CD4-positive, alpha-beta T cell treated with Interleukin-12 subunit alpha and Interleukin-12 subunit beta, for 1 hour (primary cell): ENCODE data around the gene CXorf58.
"Not testable (repeated sequence)": the region's sequence is repeated elsewhere in the genome, so short reads cannot be mapped to it uniquely, and the experiment has no call there.

ENCODE experiments used
- DNase-seq: peaks from one replicate; pipeline ENCODE4 v3.0.0-alpha.2; 2020

Gene CXorf58, protein sequence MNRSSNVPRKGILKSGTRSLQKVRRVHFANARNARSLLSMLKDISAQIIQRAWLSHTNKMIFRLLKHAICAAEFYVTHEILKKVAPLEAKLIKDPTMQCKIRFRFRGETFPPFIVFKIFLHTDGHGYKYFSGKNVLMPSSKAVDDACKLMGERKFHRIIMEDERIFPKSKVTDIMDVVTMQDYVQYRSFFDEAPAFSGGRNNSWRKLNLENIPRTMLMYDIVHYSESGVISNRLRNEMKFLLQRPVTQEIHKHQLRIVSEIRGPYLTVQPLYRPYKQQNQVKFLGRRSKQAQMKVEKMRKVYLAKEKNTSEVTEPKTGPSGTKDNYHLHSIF

DNA sequence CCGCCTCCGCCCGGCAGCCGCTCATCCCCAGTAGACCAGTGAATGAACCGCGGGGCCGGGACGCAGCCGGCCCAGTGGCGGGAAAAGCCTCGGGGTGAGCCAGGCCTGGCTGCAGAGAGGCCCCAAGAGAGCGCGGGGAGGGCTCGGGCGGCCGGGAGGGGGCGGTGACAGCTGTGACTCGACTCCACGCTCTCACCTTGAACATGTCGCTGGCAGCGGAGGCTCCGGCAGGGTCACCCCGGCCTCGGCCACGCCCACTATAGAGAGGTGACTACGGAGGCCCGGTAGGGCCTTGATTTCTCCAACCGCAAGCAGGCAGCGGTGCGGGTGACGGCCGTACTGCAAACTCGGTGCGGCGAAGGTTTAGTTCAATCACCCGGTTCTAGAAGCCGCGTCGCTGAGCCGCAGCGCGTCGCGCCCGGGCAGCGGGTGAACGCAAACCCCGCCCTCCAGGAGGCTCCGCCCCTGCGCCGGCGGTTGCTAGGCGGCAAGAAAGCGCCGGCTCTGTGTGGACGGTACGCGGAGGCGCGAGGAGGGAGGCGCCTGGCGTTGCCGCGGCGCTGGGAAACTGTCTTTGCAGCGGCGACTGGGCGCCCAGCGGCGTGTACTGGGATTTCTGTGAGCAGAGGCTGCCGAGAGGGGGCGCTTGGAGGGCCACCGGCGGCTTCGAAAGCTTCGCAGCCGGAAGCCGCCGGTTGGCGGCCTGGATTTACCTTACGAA, at the start of gene CXorf58, which contains the start of gene APOO:
Gene CXorf58 (plus strand): TSS at position 509 of the 721 bp plus-strand sequence. CDS start 2,297 bp downstream, outside the sequence.
Gene APOO (minus strand): TSS at position 441 of the 721 bp plus-strand sequence. CDS start 236 bp downstream, at position 205.
- DNase-seq = peak; percentile 93

DNA sequence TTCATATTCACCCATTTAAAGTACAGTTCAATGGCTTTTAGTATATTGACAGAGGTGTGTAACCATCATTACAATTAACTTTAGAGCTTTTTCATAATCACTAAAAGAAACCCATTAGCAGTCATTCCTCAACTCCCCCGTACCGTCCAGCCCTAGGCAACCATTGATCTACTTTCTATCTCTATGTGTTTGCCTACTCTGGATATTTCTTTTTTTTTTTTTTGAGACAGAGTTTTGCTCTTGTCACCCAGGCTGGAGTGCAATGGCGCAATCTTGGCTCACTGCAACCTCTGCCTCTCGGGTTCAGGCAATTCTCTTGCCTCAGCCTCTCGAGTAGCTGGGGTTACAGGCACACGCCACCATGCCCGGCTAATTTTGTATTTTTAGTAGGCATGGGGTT, 48.6 kb upstream of the CXorf58 start:
- DNase-seq = not testable (repeated sequence)

DNA sequence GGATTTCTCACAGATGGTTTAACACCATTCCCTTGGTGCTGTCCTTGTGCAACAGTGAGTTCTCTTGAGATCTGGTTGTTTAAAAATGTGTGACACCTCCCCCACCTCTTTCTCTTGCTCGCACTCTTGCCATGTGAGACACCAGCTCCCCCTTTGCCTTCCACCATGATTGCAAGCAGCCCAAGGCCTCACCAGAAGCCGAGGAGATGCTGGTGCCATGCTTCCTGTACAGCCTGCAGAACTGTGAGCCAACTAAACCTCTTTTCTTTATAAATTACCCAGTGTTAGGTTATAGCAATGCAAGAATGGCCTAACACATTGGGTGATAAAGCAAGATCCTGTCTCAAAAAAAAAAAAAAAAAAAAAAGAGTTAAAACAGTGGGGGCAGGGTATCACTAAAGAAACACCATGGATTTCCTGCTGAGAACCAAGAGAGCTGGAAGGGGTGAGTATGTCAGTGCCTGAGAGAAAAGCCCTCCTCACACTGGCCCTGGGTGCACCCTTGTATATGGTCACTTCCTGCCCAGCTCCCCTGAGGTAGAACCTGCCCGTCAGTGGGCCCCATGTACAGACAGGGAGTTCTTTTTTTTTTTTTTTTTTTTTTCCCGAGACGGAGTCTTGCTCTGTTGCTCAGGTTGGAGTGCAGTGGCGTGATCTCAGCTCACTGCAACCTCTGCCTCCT, 46.5 kb upstream of the CXorf58 start:
- DNase-seq = no peak

DNA sequence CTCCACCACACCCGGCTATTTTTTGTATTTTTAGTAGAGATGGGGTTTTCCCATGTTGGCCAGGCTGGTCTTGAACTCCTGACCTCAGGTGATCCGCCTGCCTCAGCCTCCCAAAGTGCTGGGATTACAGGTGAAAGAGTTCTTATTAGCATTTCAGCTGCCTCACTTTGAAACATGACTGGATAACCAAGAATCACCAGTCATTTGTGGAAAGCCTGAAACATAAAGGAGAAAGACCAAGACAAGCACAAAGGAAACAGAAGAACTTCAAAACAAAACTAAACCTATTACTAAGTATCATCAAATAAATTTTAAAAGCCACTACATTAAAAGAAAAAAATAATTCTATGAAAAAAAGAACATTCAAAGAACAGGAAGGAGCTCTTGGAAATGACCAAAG, 45.9 kb upstream of the CXorf58 start:
- DNase-seq = not testable (repeated sequence)

DNA sequence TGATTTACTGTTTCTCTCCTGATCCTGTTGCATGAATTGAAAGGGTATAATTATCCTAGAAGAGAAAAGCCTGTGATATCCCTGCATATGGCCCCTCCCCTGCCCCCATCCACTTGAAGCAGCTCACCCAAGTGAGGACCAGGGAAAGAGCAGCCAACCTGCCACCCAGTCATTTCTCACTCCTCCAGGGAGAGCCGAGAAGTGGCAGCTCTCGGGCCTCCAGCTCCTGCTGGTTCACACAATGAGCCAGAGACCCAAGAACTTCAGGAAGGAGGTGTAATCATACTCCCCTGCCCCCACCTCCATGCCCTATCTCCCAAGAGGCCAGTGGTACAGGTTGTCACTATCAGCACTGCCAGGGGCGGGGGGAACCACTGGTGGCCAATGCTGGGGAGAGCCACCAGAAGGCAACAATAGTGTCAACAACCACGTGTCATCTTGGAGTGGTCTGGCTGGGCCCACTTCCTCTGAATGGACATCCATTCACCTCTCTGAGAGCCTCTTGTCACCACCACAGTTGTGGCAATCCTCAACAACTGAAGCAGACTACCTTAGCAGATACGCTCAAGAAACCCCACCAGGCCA, 43.0 kb upstream of the CXorf58 start:
- no peak for DNase-seq

DNA sequence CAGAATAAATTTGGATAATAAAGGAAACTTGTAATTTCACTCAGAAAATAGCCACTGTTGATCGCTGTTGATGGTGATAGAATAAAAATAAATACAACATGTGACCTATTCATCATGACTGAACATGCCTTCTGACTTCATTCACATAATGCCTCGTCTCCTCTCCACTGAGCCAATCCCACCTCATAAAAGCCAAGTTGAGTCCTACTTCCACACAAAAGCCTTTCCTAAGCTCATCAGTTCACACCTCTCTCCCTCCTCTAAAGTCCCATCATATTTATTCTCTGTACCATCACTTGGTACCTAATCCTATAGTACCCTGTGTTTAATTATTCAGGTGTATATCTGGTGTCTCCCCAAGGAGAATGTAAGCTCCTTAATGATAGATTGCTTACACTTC, 37.8 kb upstream of the CXorf58 start:
- no peak for DNase-seq

DNA sequence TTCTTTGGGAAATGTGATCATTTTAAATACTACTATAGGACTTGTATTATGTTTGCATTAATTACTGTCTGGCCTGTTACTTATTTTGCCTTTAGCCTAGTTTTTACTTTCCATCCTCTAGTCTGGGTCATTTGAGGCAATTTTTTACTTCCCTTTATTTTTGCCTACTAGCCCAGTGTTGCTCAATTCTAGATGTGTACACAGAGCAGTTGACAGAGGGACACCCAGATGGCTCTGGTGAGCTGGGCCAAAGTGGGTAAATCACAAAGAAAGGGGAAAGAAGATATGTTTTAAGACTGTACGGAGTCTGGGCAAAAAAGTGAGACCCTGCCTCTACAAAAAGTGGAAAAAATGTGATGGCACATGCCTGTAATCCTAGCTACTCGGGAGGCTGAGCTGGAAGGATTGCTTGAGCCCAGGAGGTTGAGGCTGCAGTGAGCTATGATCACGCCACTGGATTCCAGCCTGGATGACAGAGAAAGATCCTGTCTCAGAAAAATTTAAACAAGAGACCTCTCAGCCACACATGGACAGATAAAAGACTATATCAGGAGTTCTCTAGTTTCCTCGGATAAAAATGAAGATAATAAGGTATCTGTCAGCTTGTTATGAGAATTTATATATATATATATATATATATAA, 35.8 kb upstream of the CXorf58 start:
- no peak for DNase-seq

DNA sequence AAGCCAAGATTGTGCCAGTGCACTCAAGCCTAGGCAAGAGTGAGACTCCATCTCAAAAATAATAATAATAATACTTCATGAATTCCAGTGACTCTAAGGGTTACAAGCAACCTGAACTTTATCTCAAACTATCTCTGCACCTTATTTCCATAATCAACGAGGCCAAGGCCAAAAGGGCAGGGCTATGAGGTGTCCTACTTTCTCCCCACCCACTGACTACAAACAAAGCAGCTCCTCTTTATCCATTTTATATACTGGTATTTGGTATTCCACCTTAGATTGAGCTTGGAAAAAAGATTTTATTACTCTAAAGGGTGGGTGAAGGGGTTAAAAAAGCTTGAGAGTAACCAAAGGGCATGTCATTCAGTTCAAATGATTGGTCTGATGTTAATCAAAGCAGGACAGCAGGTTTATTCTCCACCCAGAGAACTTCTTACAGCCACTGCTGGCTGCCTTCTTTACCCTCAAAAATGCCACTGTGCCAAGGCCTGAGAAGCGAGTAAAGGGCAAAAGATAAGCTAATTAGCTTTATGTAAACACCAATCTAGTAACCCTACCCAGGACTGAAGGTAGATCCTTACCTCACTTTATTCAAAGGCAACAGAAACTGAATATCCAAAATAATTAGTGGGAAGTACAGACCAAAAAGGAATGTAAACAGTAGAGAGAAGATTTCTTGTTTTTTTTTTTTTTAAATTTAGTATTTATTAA, 28.3 kb upstream of the CXorf58 start:
- no peak for DNase-seq

DNA sequence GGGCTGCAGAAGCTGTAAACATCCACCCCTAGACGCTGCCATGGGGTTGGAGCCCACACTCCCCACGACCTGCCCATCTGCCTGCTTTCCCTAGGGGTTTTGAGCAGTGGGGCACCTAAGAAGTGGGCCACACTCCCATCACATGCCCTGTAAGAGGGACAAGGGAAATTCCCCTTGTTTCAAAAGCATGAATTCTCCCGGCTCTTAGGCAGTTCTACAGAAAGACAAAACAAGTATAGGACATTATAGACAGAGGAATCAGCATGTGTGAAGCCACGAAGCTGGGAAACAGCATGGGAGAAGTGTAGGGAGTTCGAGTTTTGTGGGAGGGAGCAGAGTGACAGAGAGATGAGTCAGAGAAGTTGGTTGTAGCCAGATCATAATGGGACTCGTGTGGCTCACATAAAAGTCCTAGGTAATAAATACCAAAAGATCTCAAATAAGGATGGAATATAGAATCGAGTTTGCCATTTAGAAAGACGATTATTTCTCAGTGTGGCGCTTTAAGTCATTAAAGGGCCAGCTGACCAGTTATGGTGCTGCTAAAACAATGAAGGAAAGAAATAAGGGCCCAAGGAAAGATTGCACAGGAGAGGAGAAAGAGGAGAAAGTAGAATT, 24.0 kb upstream of the CXorf58 start:
- no peak for DNase-seq

DNA sequence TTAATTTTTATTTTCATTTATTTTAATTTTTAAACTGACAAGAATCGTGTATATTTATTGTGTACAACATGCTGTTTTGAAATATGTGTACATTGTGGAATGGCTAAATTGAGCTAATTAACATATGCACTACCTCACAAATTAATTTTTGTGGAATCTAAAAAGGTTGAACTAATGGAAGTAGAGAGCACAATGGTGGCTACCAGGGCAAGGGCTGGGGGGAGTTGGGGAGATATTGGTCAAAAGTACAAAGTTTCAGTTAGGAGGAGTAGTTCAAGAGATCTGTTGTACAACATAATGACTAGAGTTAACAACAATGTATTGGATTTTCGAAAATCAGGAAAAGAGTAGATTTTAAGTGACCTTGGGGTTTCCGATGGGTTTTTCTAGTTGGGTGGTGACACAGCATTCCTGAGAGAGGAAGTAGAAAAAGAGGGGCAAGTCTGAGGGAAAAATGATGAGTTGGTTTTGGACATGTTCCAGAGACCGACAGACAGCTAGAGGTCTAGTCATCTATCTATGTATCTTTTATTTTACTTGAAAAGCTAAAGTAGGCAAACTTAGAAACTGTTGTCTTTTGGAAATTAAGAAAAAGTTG, 23.3 kb upstream of the CXorf58 start:
- no peak for DNase-seq

DNA sequence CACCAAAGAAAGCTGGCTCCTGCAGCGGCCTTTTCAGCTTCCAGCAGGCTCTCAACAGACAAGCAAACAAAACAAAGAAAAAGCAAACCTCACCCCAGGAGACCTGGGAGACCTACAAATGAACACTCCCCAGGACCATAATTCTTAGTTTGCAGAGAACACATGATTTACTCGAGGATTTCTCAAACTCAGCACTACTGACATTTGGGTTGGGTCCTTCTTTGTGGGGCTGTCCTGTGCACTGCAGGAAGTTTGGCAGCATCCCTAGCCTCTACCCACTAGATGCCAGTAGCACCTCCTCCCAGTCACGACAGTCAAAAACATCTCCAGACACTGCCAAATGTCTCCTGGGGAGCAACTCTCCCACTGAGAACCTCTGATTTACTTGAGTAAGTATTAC, 22.0 kb upstream of the CXorf58 start:
- no peak for DNase-seq

DNA sequence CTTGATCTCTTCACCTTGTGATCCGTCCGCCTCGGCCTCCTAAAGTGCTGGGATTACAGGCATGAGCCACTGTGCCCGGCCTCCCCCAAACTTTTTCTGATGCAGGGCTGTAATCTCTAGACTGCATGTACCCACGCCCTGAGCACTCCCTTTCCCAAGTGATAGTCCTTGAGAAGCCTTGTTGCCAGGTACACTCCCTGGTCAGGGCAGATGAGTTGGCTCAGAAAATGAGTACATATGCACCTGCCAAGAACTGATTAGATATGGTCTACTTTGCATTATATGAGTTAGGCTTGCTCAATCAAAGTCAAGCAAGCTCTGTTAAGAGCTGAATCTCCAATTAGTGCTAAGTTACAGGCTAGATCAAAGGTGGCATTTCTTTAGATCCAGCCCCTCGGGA, 20.4 kb upstream of the CXorf58 start:
- DNase-seq = no peak

DNA sequence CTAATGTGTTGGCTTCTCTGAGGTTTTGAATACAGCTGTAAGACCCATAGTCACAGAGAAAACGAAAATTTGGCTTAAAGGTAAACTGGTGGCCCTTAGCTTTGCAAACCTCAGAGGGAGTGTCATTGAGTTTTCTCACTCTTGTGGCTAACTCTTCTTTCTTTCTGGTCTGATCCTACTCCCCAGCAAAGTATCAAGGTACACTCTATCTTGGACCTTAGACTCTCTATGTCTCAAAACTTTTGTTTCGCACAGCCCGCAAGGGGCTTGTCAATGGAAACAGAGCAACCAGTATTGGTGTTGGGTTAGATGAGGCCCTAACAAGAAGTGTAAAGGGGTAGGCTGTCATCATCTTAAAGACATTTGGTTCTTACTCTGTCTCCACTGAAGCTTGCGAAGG, 19.9 kb upstream of the CXorf58 start:
- no peak for DNase-seq

DNA sequence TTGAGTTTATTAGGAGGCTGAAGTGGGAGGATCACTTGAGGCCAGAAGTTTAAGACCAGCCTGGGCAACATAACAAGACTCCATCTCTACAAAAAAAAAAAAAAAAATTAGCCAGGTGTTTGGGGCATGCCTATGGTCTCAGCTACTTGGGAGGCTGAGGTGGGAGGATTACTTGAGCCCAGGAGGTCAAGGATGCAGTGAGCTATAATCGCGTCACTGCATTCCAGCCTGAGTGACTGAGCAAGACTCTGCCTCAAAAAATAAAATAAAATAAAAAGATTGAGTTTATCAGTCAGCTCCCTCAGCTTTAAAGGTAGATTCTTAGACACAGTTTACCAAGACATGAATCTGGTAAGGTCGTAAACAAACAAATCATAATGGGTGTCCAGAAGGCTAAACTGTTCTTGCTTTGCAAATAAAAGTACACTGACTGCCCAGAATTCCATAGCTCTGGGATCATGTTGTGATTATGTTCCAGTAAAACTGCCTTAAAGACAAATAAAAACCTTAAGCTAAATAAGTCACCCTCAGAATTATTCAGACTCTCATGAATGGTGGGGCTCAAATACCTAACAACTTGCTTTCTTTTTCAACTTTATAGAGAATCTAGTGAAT, 18.8 kb upstream of the CXorf58 start:
- no peak for DNase-seq

DNA sequence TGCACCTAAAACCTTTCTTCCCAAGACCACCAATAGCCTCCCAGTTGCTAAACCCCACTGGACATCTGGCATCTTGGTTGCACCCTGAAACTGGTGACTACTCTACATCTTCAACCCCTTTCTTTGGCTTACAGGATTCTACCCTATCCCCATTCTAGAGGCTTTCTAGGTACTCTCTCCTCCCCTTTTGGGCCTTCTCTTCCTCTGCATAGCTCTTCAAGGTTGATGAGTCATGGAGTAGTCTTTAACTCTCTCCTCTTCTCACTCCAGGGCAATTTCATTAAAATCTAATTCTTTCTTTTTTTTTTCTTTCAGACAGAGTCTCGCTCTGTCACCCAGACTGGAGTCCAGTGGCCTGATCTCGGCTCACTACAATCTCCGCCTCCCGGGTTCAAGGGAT, 16.9 kb upstream of the CXorf58 start:
- no peak for DNase-seq

DNA sequence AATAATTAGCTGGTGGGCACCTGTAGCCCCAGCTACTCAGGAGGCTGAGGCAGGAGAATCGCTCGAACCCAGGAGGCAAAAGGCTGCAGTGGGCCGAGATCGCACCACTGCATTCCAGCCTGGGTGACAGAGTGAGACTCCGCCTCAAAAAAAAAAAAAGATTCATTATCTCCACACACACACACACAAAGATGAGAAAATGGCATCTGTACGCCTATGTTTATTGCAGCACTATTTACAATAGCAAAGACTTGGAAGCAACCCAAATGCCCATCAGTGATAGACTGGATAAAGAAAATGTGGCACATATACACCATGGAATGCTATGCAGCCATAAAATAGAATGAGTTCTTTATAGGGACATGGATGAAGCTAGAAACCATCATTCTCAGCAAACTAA, 12.8 kb upstream of the CXorf58 start:
- DNase-seq = not testable (repeated sequence)

DNA sequence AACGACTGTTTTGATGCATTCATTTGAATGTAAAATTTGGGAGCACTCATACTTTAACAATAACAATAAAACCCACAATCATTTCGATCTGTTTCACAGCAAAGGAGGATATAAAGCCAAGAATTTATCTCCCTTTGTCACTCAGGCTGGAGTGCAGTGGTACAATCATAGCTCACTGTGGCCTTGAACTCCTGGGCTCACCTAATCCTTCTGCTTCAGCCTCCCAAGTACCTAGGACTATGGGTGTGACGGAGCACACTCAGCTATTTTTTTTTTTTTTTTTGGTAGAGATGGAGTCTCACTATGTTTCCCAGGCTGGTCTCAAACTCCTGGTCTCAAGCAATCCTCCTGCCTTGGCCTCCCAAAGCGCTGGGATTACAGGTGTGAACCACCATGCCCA, 11.3 kb upstream of the CXorf58 start:
- not testable (repeated sequence) for DNase-seq

DNA sequence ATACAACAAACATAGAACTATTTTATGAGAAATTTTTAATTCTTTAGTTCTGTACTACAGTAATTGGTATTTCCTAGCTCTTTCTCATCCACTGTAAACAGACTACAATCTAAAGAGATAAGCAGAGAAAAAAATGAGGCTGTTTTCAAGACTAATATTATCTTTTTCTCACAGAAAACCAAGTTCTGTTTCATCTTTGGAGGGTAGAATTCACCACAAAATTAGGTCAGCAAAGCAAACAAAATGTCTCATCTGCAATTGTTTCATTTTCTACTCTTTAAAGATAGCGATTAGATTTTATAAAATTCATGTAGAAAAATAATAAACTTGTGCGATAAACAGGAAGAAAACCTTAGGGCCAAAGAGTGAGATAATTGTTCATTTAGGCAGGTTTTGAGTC, 10.8 kb upstream of the CXorf58 start:
- no peak for DNase-seq

DNA sequence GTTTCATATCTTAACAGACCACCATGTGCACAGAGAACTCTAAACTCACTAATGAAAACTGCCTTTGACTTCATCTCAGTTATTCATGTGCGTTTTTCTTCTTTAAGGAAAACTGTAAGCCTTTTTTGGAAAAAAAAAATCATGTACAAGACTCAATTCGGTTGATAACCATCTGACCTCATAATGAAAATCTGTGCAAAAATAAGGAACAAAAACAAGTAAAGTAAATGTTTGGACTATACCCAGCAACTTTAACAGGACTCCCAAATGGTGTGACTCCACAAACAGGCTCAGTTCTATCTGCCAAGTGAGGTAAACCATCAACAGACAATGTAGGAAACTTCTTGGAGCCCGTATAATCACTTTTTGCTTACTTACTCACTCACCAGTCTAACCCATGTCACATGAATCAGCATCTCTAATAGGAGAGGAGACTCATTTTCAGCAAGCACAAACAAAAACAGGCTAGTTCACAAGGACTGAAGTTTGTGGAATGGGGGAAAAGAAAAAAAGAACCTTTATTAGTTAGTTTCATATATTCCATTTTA, 9.3 kb upstream of the CXorf58 start:
- no peak for DNase-seq

DNA sequence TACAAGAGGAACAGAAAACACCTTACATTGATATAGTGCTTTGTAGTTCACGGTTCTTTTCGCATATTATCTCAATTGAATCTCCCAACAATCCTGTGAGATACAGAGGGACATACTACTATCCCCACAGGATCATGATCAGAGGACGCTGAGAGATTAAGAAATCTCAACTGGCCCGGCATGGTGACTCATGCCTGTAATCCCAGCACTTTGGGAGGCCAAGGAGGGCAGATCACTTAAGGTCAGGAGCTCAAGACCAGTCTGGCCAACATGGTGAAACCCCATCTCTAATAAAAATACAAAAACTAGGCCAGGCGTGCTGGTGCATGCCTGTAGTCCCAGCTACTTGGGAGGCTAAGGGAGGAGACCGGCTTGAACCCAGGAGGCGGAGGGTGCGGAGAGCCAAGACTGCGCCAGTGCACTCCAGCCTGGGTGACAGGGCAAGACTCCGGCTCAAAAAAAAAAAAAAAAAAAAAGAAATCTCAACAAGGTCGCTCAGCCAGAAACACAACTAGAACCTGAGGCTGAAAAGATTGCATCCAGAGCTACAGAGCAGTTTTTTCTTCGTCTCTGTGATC, 7.5 kb upstream of the CXorf58 start:
- no peak for DNase-seq
